Transverse colon (tissue), 4 donors: ENCODE measurements around the gene AKAP5. TPM values are rescaled to one million over a fixed set of nuclear protein-coding genes. Genes with fewer than 3 reads are reported as not detected.
"Not testable (repeated sequence)": the region's sequence is repeated elsewhere in the genome, so short reads cannot be mapped to it uniquely, and the experiment has no call there.

Experiments
- DNase-seq: peaks from one replicate; pipeline ENCODE4 v3.0.0-alpha.2; 2019
- H3K27ac ChIP-seq, 4 donors: fragments of 200-600 bp; sonication (generic); 2 replicates each; pipeline ENCODE4 v1.5.1; 2016 to 2018; ENCODE audit warnings: inconsistent platforms in 4 of 4
- H3K27me3 ChIP-seq: fragments of 200-600 bp; sonication (generic); 2 replicates; pipeline ENCODE4 v1.5.1; 2017; ENCODE audit warnings: inconsistent platforms
- H3K36me3 ChIP-seq, 4 donors: fragments of 200-600 bp; sonication (generic); 2 replicates each; pipeline ENCODE4 v1.5.1; 2017 to 2019; ENCODE audit warnings: inconsistent platforms in 4 of 4
- H3K4me1 ChIP-seq, 4 donors: fragments of 200-600 bp; sonication (generic); 2 replicates each; pipeline ENCODE4 v1.5.1; 2017 to 2020; ENCODE audit warnings: inconsistent platforms in 4 of 4
- H3K4me3 ChIP-seq, 4 donors: fragments of 200-600 bp; sonication (generic); 1 replicate in 1 of 4; 2 replicates in 3 of 4; pipeline versions ENCODE4 v1.5.1 to v1.6.1; 2017 to 2019; ENCODE audit warnings: inconsistent platforms in 4 of 4
- H3K9me3 ChIP-seq, 2 donors: fragments of 200-600 bp; sonication (generic); 2 replicates each; pipeline ENCODE4 v1.5.1; 2017 to 2019; ENCODE audit warnings: inconsistent platforms in 2 of 2
- EP300 ChIP-seq: sonication (generic); formaldehyde crosslinking; IDR thresholded peaks from one replicate; pipeline ENCODE4 v1.6.1; 2017; ENCODE audit warnings: antibody characterized with exemption, low read depth
- POLR2A ChIP-seq: fragments of 450-650 bp; IDR thresholded peaks from one replicate; pipeline ENCODE4 v1.6.1; 2016; ENCODE audit warnings: antibody characterized with exemption, mild to moderate bottlenecking, moderate library complexity
- POLR2AphosphoS5 ChIP-seq, 3 donors: sonication (generic); formaldehyde crosslinking; IDR thresholded peaks; one replicate each; pipeline ENCODE4 v1.6.1; 2016; ENCODE audit warnings: antibody characterized with exemption in 3 of 3
- WGBS, 2 donors: methylation state at CpG; one replicate each; pipeline ENCODE4 v1.1.5; 2018; ENCODE audit warnings: low coverage in 1 of 2; 5-methylcytosine and 5-hydroxymethylcytosine counted together
- in situ Hi-C, 4 donors: fragments of 200-750 bp; cut with MboI; loops; one replicate each; pipeline versions ENCODE4 v1.15.0 to v1.15.1; 2017; ENCODE audit warnings: low sequenced_read_pairs in 3 of 4, low pct_ligation_motif_present in 1 of 4, low pct_unique_long_range_greater_than_20kb in 1 of 4
- intact Hi-C: fragments of 100-400 bp; cut with DNase I; formaldehyde crosslinking; loops from one replicate; pipeline ENCODE4 v1.15.1; 2023; ENCODE audit warnings: low total_unique reads
- total RNA-seq, 4 donors: library from RNA; depleted of rRNA; stranded (reverse); fragments of >200 nt; gene quantifications; one replicate each; pipeline ENCODE4 v1.1.0, GENCODE V29; 2016
- TF ChIP-seq, protein P1 (sequence below), 5 experiments: fragments of 200-600 bp in 3 of 5; fragments of 450-650 bp in 2 of 5; sonication (generic) in 3 of 5; IDR thresholded peaks; 1 replicate in 2 of 5; 2 replicates in 3 of 5; pipeline ENCODE4 v1.5.1; 2016 to 2017; ENCODE audit warnings: antibody characterized with exemption in 5 of 5, inconsistent platforms in 3 of 5, mild to moderate bottlenecking in 2 of 5, moderate library complexity in 1 of 5

AKAP5 gene
- total RNA-seq, 4 donors from 2014 or later: 1.00 to 5.2 (median 2.1) TPM

- WGBS, 2 donors: 26 to 30% methylated on average over 1 of the region's 1 CpG
- in situ Hi-C loops: no loop called here
- intact Hi-C loops: no loop called here
These were observed 49.8 kb downstream of the AKAP5 start for GRCh38 chr14:64515053-64515452.

DNA sequence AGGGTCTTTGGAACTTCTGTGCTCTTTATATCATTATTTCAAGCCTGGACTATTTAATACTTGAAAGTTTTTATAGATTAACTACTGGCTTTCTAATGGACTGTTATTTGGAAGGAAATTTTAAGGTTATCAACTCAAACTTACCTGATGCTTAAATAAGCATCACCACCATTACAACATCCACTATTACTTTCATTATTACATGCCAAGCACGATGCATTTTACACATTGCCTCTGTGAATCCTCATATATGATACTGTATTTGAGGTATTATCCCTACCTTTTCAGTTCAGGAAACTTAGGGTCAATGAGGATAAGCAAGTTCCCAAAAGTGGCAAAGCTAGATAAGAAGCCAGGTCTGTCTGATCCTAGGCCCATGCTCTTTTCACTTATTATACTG lies 51.7 kb downstream of the AKAP5 start:
- DNase-seq: no peak
- no peak for TF ChIP-seq EP300
- TF ChIP-seq, protein P1, sequence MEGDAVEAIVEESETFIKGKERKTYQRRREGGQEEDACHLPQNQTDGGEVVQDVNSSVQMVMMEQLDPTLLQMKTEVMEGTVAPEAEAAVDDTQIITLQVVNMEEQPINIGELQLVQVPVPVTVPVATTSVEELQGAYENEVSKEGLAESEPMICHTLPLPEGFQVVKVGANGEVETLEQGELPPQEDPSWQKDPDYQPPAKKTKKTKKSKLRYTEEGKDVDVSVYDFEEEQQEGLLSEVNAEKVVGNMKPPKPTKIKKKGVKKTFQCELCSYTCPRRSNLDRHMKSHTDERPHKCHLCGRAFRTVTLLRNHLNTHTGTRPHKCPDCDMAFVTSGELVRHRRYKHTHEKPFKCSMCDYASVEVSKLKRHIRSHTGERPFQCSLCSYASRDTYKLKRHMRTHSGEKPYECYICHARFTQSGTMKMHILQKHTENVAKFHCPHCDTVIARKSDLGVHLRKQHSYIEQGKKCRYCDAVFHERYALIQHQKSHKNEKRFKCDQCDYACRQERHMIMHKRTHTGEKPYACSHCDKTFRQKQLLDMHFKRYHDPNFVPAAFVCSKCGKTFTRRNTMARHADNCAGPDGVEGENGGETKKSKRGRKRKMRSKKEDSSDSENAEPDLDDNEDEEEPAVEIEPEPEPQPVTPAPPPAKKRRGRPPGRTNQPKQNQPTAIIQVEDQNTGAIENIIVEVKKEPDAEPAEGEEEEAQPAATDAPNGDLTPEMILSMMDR (IDR thresholded peaks at IDR 0.05): no peak
- TF ChIP-seq POLR2AphosphoS5 (IDR thresholded peaks at IDR 0.05): no peak
- no peak for TF ChIP-seq POLR2A
- H3K4me1 ChIP-seq: peaks cover 0 to 39% (median 19%) of the 10 kb centered on the region in 4 donors
- H3K4me3 ChIP-seq: no peak overlapping the region
- WGBS, 2 donors: 62 to 86% methylated on average over 1 of the region's 1 CpG
- intact Hi-C loops: no loop called here
- H3K27ac ChIP-seq: no peak overlapping the region
- in situ Hi-C loops: no loop called here
- no peaks in the 10 kb centered on the region for H3K27me3 ChIP-seq
- H3K36me3 ChIP-seq: peaks cover 0 to 8% (median under 1%) of the 10 kb centered on the region in 4 donors
- no peaks in the 10 kb centered on the region for H3K9me3 ChIP-seq

More at GRCh38 chr14:64515053-64515452, 49.8 kb downstream of the AKAP5 start:
- Histone ChIP-seq H3K36me3 (no peaks in the 10 kb centered on the region), H3K4me1 (peaks cover 0 to 58% (median 29%) of the 10 kb centered on the region in 4 donors), H3K9me3 (no peaks in the 10 kb centered on the region), H3K27me3 (no peaks in the 10 kb centered on the region), H3K4me3 (no peak overlapping the region), H3K27ac (peak overlapping the region in 3 of 4 donors; percentile 4 to 55 (median 14))
- TF ChIP-seq EP300 (no peak), POLR2AphosphoS5 (IDR thresholded peaks at IDR 0.05) (no peak)
- DNase-seq: no peak

DNA sequence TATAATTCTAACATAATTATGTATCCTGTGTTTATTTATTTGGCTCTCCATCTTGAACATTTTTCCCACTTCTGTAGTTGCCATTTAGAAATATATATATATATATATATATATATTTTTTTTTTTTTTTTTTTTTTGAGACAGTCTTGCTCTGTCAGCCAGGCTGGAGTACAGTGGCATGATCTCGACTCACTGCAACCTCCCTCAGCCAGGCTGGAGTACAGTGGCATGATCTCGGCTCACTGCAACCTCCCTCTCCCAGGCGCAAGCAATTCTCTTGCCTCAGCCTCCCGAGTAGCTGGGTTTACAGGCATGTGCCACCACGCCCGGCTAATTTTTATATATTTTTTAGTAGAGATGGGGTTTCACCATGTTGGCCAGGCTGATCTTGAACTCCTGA lies 52.4 kb downstream of the AKAP5 start:
- intact Hi-C loops, H3K9me3 ChIP-seq, in situ Hi-C loops: not testable (repeated sequence)

GRCh38 chr14:64518229-64518628 lies 52.9 kb downstream of the AKAP5 start:
- peaks cover 0 to 35% (median 14%) of the 10 kb centered on the region in 4 donors for H3K4me1 ChIP-seq
- TF ChIP-seq, protein P1 (IDR thresholded peaks at IDR 0.05): no peak
- TF ChIP-seq EP300: no peak
- TF ChIP-seq POLR2AphosphoS5 (IDR thresholded peaks at IDR 0.05): no peak
- TF ChIP-seq POLR2A: no peak
- no peak overlapping the region for H3K27ac ChIP-seq
- intact Hi-C loops (no loop called here), in situ Hi-C loops (no loop called here)
- H3K4me3 ChIP-seq: no peak overlapping the region
- H3K27me3 ChIP-seq: no peaks in the 10 kb centered on the region
- DNase-seq: no peak
- WGBS, 2 donors: 50 to 70% methylated on average over 4 of the region's 4 CpGs
- peaks cover 0 to 12% (median 7%) of the 10 kb centered on the region in 4 donors for H3K36me3 ChIP-seq
- no peaks in the 10 kb centered on the region for H3K9me3 ChIP-seq

More for the DNA sequence above, 52.4 kb downstream of the AKAP5 start:
- peaks cover 0 to 12% (median 4%) of the 10 kb centered on the region in 4 donors for H3K36me3 ChIP-seq
- H3K27ac ChIP-seq, H3K27me3 ChIP-seq, H3K4me3 ChIP-seq, DNase-seq: not testable (repeated sequence)
- 93 to 100% methylated on average over 1 to 6 of the region's 6 CpGs for whole genome bisulfite sequencing, 2 donors
- peaks cover 0 to 35% (median 16%) of the 10 kb centered on the region in 4 donors for H3K4me1 ChIP-seq

DNA sequence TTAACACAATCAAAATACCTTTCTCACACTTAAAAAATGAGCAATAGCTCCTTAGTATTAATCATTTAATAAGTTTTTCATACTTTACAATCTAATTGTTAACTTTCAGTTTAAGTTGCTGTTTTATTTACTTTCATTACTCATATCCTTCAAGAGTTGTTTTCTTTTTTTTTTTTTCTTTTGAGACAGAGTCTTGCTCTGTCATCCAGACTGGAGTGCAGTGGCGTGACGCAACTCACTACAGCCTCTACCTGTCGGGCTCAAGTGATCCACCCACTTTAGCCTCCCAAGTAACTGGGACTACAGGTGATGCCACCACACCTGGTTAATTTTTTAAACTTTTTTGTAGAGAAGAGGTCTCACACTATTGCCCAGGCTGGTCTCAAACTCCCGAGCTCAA lies 55.4 kb downstream of the AKAP5 start:
- Histone ChIP-seq H3K9me3 (no peaks in the 10 kb centered on the region), H3K36me3 (peaks cover 0 to 22% (median 9%) of the 10 kb centered on the region in 4 donors), H3K4me1 (peaks cover 0 to 21% (median 3%) of the 10 kb centered on the region in 4 donors), H3K27me3 (no peaks in the 10 kb centered on the region), H3K27ac (no peak overlapping the region), H3K4me3 (no peak overlapping the region)
- TF ChIP-seq EP300: no peak
- WGBS, 2 donors: 91 to 95% methylated on average over 4 of the region's 4 CpGs
- no peak for DNase-seq
- in situ Hi-C loops: no loop called here
- intact Hi-C loops: no loop called here
